Epithelial cell of prostate (primary cell): Measurements from ENCODE around the gene PITHD1.
"Not testable (repeated sequence)": the region's sequence is repeated elsewhere in the genome, so short reads cannot be mapped to it uniquely, and the experiment has no call there.

ENCODE experiments used
- DNase-seq: peaks from one replicate; pipeline ENCODE4 v3.0.0-alpha.2; 2011; ENCODE audit warnings: low read depth, low spot score
- H3K27ac ChIP-seq: fragments of 450-650 bp; 2 replicates; pipeline ENCODE4 v1.5.1; 2017; ENCODE audit warnings: mild to moderate bottlenecking

Gene PITHD1

DNA sequence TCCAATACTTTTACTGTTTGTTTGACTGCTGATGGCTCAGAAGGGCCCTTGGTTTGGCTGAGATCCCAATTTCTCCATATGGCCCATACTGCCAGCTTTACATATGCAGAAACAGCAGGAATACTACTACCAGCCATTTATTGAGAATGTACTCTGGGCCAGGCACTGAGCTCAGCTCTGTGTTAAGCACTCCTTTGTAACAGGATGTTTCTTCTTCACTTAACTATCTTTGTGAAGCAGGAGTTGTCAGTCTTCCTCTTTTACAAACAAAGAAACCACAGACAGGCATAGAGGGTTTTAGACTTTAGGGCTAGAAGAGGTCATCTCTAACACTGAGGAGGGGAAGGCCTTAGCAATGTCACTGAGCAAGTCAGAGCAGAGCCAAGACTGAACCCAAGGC is 38.7 kb downstream of the PITHD1 start:
- DNase-seq: no peak
- H3K27ac ChIP-seq: no peak overlapping the region

DNA sequence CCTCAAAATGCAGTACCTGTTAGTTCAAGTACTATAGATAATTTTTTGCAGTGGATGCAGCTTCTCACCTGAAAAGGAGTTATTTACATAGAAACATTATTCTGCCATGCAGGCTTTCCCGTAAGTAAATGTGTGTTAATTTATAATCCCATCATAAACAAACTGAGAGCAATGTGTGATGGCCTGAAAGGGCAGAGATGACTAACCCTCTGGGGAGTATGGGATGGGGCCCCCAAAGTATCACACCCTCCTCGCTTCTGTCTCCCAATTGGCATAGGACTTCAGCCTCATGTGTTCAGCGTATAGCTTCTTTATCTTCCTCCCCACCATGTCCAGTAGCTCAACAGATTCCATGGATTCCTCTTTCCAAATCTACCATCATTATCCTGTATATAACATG is 39.4 kb downstream of the PITHD1 start:
- DNase-seq: no peak
- H3K27ac ChIP-seq: no peak overlapping the region

DNA sequence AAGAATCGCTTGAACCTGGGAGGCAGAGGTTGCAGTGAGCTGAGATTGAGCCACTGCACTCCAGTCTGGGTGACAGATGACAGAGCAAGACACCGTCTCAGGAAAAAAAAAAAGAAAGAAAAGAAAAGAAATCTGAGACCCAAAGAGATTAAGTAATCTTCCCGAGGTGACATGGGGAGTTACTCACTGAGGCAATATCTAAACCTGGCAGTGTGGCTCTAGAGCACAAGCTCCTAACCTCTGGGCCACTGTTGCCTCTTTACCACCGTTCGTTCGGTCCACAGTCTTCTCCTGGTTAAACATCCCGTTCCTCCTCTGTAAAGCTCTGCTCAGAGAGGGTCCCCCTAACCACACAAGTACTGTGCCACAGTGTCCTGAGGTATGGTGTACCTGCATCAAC is 45.5 kb downstream of the PITHD1 start:
- DNase-seq: no peak
- no peak overlapping the region for H3K27ac ChIP-seq

DNA sequence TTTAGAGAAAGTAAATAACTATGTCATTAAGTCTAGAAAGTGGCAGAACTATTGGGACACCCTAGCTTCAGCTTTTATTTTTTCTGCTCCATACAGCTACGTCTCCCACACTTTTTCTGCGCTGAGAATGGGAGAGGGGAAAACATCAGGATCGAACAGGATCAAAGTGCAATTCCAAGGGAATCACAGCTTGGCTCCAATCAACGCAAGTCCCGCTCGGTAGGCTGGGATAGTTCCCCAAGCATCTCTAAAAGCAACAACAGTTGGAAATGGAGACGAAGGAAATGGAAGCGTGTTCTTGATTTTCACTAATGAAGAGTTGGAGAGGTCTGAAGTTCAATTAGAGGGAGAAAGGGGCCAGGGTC is 46.5 kb downstream of the PITHD1 start:
- DNase-seq: no peak

DNA sequence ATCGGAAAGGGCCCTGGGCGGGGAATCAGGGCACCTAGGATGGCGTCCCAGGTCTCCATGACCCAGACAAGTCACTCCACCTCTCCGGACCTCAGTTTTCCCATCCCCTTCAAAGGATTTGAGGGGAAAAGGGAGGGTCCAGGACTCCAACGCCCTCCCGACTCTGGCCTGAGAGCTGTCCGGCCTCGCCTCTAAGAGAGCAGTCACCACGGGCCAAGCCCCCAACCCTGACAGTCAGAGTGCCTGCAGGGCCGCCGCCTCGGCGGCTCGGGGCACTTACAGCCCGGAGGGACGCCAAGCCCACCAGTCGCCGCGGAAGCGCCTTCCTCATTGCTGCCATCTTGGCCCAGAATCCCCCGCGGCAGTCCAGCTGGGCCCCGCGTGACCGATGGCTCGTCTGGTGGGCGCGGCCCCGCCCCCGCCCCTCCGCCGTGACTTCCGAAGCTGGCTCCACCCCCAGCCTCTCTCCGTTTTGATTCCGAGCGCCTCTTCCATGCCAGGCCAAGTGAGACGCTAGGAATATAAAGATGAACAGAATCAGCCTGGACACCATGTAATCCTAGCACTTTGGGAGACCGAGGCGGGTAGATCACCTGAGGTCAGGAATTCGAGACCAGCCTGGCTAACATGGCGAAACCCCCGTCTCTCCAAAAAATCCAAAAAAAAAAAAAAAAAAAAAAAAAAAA is 47.0 kb downstream of the PITHD1 start, which contains the start of gene HMGCL:
HMGCL (minus strand) TSS at position 354 of the 686 bp plus-strand sequence; CDS start at position 340, 14 bp downstream.
- peak; percentile 34 for DNase-seq

More for the DNA sequence above, 46.5 kb downstream of the PITHD1 start:
- H3K27ac ChIP-seq: peak overlapping the region; percentile 63

DNA sequence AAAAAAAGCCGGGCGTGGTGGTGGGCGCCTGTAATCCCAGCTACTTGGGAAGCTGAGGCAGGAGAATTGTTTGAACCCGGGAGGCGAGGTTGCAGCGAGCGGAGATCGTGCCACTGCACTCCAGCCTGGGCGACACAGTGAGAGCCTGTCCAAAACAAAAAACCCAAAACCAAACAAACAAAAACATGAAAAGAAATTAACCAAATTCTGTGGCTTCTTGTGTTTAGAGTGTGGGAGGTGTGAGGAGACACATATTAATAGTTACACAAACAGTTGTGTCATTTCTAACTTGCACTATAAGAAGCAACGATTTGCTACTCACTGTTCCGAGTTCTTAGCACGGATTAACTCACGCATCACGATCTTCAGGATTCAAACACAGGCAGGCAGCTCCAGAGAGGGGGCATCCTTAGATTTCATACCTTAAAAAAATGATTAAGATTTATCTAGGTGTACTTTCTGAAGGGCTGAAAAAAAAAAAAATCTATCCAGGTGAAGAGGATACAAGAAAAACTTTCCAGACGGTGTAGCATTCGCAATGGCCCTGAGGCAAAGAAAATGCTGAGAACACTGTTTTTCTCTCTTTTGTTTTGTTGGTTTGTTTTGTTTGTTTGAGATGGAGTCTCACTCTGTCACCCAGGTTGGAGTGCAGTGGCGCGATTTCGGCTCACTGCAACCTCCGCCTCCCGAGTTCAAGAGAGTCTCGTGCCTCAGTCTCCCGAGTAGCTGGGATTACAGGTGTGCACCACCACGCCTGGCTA is 47.7 kb downstream of the PITHD1 start:
- no peak for DNase-seq
- H3K27ac ChIP-seq: peak overlapping the region; percentile 63

More for the DNA sequence above, 47.0 kb downstream of the PITHD1 start, which contains the start of gene HMGCL:
- peak within 1 kb of the TSS; percentile 63 for H3K27ac ChIP-seq

DNA sequence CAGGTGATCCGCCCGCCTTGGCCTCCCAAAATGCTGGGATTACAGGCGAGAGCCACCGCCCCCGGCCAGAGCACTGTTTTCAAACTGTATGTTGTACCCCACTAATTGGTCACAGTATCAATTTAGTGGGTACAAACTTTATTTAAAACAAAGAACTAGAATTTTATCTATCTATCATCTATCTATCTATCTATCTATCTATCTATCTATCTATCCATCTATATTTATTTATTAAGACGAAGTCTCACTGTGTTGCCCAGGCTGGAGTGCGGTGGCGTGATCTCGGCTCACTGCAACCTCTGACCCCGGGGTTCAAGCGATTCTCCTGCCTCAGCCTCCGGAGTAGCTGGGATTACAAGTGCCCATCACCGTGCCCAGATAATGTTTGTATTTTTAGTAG is 48.4 kb downstream of the PITHD1 start:
- DNase-seq, H3K27ac ChIP-seq: not testable (repeated sequence)

DNA sequence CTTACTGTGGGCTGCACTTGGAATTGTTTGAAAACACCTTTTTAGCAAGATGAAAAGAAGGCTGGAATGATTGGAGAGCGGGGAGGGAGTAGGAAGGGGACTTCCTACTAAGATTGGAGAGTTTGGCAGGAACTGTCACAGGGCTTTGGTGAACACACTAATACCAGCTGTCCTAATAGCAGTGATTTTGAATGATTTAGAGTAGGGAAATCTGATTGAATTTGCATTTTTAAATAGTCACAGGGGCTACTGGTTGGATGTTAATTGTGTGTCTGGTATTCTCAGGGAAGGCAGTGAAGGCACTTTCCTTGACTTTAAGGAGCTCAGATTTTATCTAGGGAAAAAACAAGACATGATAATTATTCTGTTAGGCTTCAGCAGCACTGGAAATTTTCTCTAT is 49.5 kb downstream of the PITHD1 start:
- no peak overlapping the region for H3K27ac ChIP-seq
- no peak for DNase-seq

DNA sequence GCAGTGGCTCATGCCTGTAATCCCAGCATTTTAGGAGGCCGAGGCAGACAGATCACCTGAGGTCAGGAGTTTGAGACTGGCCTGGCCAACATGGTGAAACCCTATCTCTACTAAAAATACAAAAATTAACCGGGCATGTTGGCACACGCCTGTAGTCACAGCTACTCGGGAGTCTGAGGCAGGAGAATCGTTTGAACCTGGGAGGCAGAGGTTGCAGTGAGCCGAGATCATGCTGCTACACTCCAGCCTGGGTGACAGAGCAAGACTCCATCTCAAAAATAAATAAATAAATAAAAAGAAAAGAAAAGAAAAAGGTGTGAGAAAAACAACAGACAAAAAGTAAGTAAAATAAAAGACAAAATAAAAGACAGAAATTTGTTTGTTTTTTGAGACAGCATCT is 55.9 kb downstream of the PITHD1 start:
- not testable (repeated sequence) for DNase-seq

DNA sequence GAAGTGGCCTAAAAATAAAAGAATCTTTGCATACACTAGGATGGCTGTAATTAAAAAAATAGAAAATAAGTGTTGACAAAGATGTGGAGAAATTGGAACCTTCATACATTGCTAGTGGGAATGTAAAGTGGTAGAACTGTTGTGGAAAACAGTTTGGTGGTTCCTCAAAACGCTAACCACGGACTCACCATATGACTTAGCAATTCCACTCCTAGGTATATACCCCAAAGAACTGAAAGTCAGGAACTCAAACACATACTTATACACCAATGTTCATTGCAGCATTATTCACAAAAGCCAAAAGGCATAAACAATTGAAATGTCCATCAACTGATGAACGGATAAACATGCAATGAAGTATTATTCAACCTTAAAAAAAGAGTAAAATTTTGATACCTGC is 57.8 kb downstream of the PITHD1 start:
- no peak for DNase-seq
- H3K27ac ChIP-seq: no peak overlapping the region

More for the DNA sequence above, 55.9 kb downstream of the PITHD1 start:
- not testable (repeated sequence) for H3K27ac ChIP-seq
